ENCODE results near the gene FZD1.

DNA sequence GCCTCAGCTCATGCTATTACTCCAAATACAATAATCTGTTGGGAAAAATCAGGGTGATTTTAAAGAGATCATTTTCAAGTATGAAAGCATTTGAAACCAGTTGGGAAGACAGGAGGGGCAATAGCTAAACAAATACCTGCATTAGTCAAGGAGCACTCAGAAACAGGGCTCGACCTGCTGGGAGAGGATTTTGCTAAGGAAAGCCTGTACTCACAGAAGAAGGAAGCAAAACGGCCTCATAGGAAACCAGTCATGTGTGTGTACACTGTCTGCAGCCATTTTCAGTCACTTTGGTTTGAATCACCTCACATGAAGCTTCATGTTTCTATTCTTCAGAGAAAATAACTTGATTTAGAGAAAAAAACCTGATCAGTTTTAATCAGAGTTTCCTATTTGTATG lies 38.6 kb downstream of the FZD1 start:
- no peak for TF ChIP-seq POLR2A (IDR thresholded peaks at IDR 0.05; ENCODE audit: low read depth, low read length)
- no peak for TF ChIP-seq CBX3 (IDR thresholded peaks at IDR 0.05; ENCODE audit: borderline replicate concordance, low read depth)
- TF ChIP-seq, protein P1, sequence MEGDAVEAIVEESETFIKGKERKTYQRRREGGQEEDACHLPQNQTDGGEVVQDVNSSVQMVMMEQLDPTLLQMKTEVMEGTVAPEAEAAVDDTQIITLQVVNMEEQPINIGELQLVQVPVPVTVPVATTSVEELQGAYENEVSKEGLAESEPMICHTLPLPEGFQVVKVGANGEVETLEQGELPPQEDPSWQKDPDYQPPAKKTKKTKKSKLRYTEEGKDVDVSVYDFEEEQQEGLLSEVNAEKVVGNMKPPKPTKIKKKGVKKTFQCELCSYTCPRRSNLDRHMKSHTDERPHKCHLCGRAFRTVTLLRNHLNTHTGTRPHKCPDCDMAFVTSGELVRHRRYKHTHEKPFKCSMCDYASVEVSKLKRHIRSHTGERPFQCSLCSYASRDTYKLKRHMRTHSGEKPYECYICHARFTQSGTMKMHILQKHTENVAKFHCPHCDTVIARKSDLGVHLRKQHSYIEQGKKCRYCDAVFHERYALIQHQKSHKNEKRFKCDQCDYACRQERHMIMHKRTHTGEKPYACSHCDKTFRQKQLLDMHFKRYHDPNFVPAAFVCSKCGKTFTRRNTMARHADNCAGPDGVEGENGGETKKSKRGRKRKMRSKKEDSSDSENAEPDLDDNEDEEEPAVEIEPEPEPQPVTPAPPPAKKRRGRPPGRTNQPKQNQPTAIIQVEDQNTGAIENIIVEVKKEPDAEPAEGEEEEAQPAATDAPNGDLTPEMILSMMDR (IDR thresholded peaks at IDR 0.05 in 2 of 3, conservative IDR thresholded peaks at IDR 0.05 in 1 of 3; ENCODE audit: control insufficient read depth in 2 of 3, extremely low read depth in 1 of 3, insufficient read depth in 1 of 3, low read depth in 3 of 3, low read length in 3 of 3) = no peak
- TF ChIP-seq, protein P2, sequence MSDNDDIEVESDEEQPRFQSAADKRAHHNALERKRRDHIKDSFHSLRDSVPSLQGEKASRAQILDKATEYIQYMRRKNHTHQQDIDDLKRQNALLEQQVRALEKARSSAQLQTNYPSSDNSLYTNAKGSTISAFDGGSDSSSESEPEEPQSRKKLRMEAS (IDR thresholded peaks at IDR 0.05; ENCODE audit: low read depth, low read length) = no peak
- no peak for TF ChIP-seq RFX5 (IDR thresholded peaks at IDR 0.05; ENCODE audit: low read depth, low read length)
- TF ChIP-seq, protein P3, sequence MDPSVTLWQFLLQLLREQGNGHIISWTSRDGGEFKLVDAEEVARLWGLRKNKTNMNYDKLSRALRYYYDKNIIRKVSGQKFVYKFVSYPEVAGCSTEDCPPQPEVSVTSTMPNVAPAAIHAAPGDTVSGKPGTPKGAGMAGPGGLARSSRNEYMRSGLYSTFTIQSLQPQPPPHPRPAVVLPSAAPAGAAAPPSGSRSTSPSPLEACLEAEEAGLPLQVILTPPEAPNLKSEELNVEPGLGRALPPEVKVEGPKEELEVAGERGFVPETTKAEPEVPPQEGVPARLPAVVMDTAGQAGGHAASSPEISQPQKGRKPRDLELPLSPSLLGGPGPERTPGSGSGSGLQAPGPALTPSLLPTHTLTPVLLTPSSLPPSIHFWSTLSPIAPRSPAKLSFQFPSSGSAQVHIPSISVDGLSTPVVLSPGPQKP (IDR thresholded peaks at IDR 0.05; ENCODE audit: low read depth, low read length) = no peak
- TF ChIP-seq SIX5 (IDR thresholded peaks at IDR 0.05; ENCODE audit: low read depth, low read length, severe bottlenecking) = no peak
